ENCODE data around the gene SLC4A5. TPM values are rescaled to one million over a fixed set of nuclear protein-coding genes. Genes with fewer than 3 reads are reported as not detected.

Gene SLC4A5
- total RNA-seq, 2 donors from 2014 or later: 0.45 to 2.8 TPM

DNA sequence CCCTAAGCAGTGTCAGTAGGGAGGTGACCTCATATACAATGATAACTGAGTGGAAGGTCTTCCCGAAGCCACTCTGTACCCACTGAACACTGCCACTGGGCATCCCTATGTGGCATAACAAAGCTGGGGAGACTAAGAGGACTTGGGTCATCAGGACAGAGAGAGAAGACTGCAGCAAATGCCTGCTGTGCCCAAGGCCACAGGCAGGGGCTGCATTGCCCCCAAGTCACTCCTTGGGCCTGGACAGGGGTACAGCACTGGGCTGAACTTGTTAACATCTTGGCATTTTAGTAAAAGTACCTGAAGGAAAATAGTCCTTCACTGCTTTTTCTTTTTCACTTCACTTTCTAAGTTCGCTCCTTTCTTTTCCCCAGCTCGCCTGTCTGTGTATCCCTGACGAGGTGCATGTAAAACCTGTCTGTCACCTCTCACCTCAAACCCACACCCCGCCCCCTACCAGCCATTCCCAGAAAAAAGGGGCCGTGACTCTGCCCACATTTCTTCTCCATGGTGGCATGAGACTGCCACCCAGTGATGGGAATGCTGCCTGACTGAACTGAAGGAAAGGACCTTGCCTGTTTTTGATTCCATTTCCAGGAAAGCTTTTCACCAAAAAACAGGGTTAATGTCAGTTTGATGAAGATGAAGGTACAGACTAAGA is 81.9 kb downstream of the SLC4A5 start:
- TF ChIP-seq, protein P1, sequence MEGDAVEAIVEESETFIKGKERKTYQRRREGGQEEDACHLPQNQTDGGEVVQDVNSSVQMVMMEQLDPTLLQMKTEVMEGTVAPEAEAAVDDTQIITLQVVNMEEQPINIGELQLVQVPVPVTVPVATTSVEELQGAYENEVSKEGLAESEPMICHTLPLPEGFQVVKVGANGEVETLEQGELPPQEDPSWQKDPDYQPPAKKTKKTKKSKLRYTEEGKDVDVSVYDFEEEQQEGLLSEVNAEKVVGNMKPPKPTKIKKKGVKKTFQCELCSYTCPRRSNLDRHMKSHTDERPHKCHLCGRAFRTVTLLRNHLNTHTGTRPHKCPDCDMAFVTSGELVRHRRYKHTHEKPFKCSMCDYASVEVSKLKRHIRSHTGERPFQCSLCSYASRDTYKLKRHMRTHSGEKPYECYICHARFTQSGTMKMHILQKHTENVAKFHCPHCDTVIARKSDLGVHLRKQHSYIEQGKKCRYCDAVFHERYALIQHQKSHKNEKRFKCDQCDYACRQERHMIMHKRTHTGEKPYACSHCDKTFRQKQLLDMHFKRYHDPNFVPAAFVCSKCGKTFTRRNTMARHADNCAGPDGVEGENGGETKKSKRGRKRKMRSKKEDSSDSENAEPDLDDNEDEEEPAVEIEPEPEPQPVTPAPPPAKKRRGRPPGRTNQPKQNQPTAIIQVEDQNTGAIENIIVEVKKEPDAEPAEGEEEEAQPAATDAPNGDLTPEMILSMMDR (IDR thresholded peaks at IDR 0.05): peak; percentile 17

GRCh38 chr2:74260495-74260894 is 82.7 kb downstream of the SLC4A5 start:
- H3K9ac ChIP-seq (ENCODE audit: low read depth in 2 of 2, low read length in 2 of 2): no peak overlapping the region
- no peak overlapping the region for H3K27ac ChIP-seq
- H3K36me3 ChIP-seq: no peaks in the 10 kb centered on the region
- no peaks in the 10 kb centered on the region for H3K9me3 ChIP-seq
- no peak for DNase-seq
- H3K4me3 ChIP-seq: no peak overlapping the region
- H3K4me1 ChIP-seq: no peaks in the 10 kb centered on the region
- intact Hi-C loops (cut with DNase I): loop anchor here (10.0 kb wide), 1 partner anchor 134 kb away; no protein-coding TSS in a partner anchor
- no peaks in the 10 kb centered on the region for H3K27me3 ChIP-seq
- TF ChIP-seq, protein P1 (IDR thresholded peaks at IDR 0.05): no peak

More for the DNA sequence above, 81.9 kb downstream of the SLC4A5 start:
- DNase-seq: peak; percentile 34
- Histone ChIP-seq H3K4me3 (no peak overlapping the region), H3K27me3 (no peaks in the 10 kb centered on the region), H3K27ac (no peak overlapping the region), H3K36me3 (no peaks in the 10 kb centered on the region), H3K9ac (ENCODE audit: low read depth in 2 of 2, low read length in 2 of 2) (no peak overlapping the region), H3K9me3 (no peaks in the 10 kb centered on the region), H3K4me1 (no peaks in the 10 kb centered on the region)
- intact Hi-C loops (cut with DNase I): loop anchor here (10.0 kb wide), 1 partner anchor 133 kb away; no protein-coding TSS in a partner anchor

DNA sequence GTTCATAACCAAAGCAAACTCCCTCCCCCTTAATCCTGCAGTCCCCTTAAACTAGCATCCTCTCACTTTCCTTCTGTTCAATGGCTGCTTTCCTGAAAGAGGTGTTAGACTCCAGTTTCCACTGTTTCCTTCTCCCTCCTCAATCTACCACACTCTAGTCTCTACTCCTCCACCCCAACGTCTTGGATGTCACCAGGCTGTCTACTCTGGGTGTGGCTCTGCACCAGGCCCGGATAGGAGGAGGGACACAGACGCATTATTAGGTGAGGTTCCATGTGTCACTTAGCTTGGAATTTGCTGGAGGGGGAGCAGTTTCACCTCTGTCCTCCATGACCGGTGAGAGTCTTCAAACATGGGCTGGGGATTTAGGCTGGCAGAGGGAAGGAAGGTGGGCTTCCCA is 83.5 kb downstream of the SLC4A5 start:
- Histone ChIP-seq H3K4me1 (no peaks in the 10 kb centered on the region), H3K27me3 (no peaks in the 10 kb centered on the region), H3K27ac (no peak overlapping the region), H3K36me3 (no peaks in the 10 kb centered on the region), H3K9me3 (no peaks in the 10 kb centered on the region), H3K4me3 (no peak overlapping the region), H3K9ac (ENCODE audit: low read depth in 2 of 2, low read length in 2 of 2) (no peak overlapping the region)
- DNase-seq: no peak
- TF ChIP-seq, protein P1 (IDR thresholded peaks at IDR 0.05): no peak
- intact Hi-C loops (cut with DNase I): loop anchor here (10.0 kb wide), 2 partner anchors 135 to 435 kb away; partner anchors contain the start of gene STAMBP

- Histone ChIP-seq H3K4me1 (no peaks in the 10 kb centered on the region), H3K9ac (ENCODE audit: low read depth in 2 of 2, low read length in 2 of 2) (no peak overlapping the region), H3K9me3 (no peaks in the 10 kb centered on the region), H3K27ac (no peak overlapping the region), H3K4me3 (no peak overlapping the region), H3K27me3 (no peaks in the 10 kb centered on the region), H3K36me3 (no peaks in the 10 kb centered on the region)
- intact Hi-C loops (cut with DNase I): loop anchor here (10.0 kb wide), 1 partner anchor 434 kb away; the partner anchor contains the start of gene STAMBP
- DNase-seq: no peak
- TF ChIP-seq, protein P1 (IDR thresholded peaks at IDR 0.05): no peak
These were observed 84.0 kb downstream of the SLC4A5 start for GRCh38 chr2:74259191-74259590.

- H3K9me3 ChIP-seq: no peaks in the 10 kb centered on the region
- intact Hi-C loops (cut with DNase I): loop anchor here (10.0 kb wide), 1 partner anchor 431 kb away; the partner anchor contains the start of gene STAMBP
- H3K27me3 ChIP-seq: no peaks in the 10 kb centered on the region
- no peaks in the 10 kb centered on the region for H3K36me3 ChIP-seq
- DNase-seq: no peak
- TF ChIP-seq, protein P1 (IDR thresholded peaks at IDR 0.05): no peak
- H3K4me1 ChIP-seq: no peaks in the 10 kb centered on the region
- no peak overlapping the region for H3K27ac ChIP-seq
- H3K4me3 ChIP-seq: no peak overlapping the region
- H3K9ac ChIP-seq (ENCODE audit: low read depth in 2 of 2, low read length in 2 of 2): no peak overlapping the region
These were observed 87.5 kb downstream of the SLC4A5 start for GRCh38 chr2:74255660-74256213.

All from colonic mucosa (tissue), 4 donors.